HG03280 (cell line): ENCODE measurements around the gene ADAT3.

ENCODE experiments used
- ATAC-seq: cut with Tn5 transposase; IDR thresholded peaks from one replicate; pipeline ENCODE4 v1.9.1; 2021; ENCODE audit warnings: mild to moderate bottlenecking, moderate library complexity; ENCODE audit not compliant: unreplicated experiment

The ADAT3 gene

GRCh38 chr19:1956122-1956494, 50.9 kb downstream of the ADAT3 start:
- no peak for ATAC-seq

GRCh38 chr19:1956868-1957492, 51.8 kb downstream of the ADAT3 start:
- ATAC-seq = no peak

- no peak for ATAC-seq
Measured at GRCh38 chr19:1957562-1958248, 52.5 kb downstream of the ADAT3 start.

- no peak for ATAC-seq
Measured at GRCh38 chr19:1959928-1960589, 54.9 kb downstream of the ADAT3 start.

- no peak for ATAC-seq
Measured at GRCh38 chr19:1961000-1961883, 56.0 kb downstream of the ADAT3 start.

- ATAC-seq = no peak
Measured at GRCh38 chr19:1962674-1963073, 57.5 kb downstream of the ADAT3 start.
